HL-60 (cell line): ENCODE data around the gene PGAP1.

ENCODE experiments used
- POLR2AphosphoS5 ChIP-seq: IDR thresholded peaks from 2 replicates; pipeline ENCODE4 v1.6.1; 2012; ENCODE audit warnings: low read depth
- SPI1 ChIP-seq: IDR thresholded peaks from 2 replicates; pipeline ENCODE4 v1.6.1; 2012; ENCODE audit warnings: low read depth, mild to moderate bottlenecking, borderline replicate concordance
- TF ChIP-seq, protein P1 (sequence below): IDR thresholded peaks from one replicate; pipeline ENCODE4 v1.5.1; 2011; ENCODE audit warnings: low read length, control low read depth, inconsistent platforms; ENCODE audit not compliant: insufficient read depth

DNA sequence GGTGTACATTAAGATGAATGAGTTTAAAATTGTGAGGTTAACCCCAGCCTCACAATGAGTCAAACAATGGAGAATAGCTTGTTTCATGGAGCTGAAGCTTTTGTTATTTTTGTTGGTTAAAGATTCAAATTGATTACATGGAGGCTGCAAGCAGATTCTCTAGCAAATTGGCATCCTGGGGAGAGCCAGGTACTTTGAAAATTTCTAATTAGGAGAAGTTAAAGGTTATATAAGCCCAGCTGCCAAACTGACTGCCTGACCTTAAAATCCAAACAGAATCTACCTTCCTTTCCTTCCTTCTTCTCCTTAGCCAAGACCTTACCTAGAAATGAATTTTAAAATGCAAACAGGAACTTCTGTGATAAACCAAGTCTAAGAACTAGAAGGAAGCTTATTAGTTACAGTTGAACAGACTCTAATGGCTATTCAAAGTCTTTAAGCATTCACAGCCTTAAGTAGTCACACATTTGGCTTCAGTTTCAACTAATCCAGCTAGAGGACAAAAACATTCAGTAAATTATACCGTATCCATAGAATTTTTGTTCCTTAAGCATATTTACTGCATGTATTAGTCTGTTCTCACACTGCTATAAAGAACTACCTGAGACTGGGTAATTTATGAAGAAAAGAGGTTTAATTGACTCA lies 31.5 kb upstream of the PGAP1 start:
- no peak for TF ChIP-seq POLR2AphosphoS5
- TF ChIP-seq, protein P1, sequence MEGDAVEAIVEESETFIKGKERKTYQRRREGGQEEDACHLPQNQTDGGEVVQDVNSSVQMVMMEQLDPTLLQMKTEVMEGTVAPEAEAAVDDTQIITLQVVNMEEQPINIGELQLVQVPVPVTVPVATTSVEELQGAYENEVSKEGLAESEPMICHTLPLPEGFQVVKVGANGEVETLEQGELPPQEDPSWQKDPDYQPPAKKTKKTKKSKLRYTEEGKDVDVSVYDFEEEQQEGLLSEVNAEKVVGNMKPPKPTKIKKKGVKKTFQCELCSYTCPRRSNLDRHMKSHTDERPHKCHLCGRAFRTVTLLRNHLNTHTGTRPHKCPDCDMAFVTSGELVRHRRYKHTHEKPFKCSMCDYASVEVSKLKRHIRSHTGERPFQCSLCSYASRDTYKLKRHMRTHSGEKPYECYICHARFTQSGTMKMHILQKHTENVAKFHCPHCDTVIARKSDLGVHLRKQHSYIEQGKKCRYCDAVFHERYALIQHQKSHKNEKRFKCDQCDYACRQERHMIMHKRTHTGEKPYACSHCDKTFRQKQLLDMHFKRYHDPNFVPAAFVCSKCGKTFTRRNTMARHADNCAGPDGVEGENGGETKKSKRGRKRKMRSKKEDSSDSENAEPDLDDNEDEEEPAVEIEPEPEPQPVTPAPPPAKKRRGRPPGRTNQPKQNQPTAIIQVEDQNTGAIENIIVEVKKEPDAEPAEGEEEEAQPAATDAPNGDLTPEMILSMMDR = no peak
- no peak for TF ChIP-seq SPI1
